ENCODE data around the gene CAPS. TPM values are rescaled to one million over a fixed set of nuclear protein-coding genes. Genes with fewer than 3 reads are reported as not detected.

Gene CAPS
- total RNA-seq, 1 experiment from 2014 or later, result 2.3 TPM

DNA sequence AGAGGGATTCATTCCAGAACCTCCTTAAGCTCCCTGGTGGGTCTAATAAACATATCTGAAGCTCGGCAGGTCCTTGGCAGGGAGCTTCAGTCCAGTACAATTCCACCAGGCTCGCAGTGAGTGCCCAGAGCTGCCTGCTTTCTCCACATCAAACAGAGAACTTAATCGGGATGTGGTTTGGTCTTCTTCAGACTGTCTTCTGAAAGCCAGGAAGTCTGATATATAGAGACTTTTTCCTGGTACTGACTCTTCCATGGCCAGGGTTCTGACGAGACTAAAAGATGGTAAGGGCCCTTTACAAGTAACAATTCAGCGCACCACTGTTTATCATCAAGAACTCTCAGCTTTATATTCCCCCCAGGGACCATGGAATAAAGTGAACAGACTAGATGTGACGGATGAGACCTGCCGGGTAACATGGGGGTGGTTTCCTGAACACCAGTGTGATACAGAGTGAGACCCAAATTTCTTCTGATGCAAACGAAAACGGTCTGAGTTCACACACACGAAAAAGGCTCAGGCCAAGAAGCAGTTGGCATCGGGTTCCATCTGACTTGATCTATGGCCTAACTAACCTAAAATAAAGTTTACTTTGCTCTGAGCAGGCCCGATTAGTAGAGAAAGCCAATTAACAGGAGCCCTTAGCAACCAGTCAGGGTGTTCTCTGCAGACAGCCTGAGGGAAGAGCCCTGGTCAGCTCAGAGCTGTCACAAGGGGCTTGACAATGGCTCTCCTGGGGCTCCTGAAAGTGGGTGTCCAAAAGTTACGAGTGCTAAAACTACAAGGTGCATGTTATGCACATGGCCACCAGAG lies 34.9 kb downstream of the CAPS start:
- no peaks in the 10 kb centered on the region for H3K9me3 ChIP-seq (ENCODE audit: control insufficient read depth, low read depth, low read length)
- no CpG with 5 or more reads among the region's 13 CpGs for WGBS (ENCODE audit: extremely low coverage, insufficient read length, low lambda C conversion rate)
- H4K20me1 ChIP-seq (ENCODE audit: control insufficient read depth, insufficient read depth, insufficient read length), result no peaks in the 10 kb centered on the region
- no peak overlapping the region for H3T11ph ChIP-seq (ENCODE audit: low read length)
- no peak overlapping the region for H4K8ac ChIP-seq (replicated peaks; ENCODE audit: insufficient read length, low read depth, low read length)
- no peak overlapping the region for H2BK15ac ChIP-seq (ENCODE audit: low read depth, low read length)
- peaks cover 1% of the 10 kb centered on the region for H3K27me3 Mint-ChIP-seq (ENCODE audit: low read depth)
- H3K23me2 ChIP-seq (ENCODE audit: insufficient read length, low read depth, low read length, poor library complexity, severe bottlenecking), result no peaks in the 10 kb centered on the region
- no peak overlapping the region for H2AK5ac ChIP-seq (ENCODE audit: insufficient read length, low read length)
- H3K23ac ChIP-seq (ENCODE audit: insufficient read length, low read depth, low read length), result no peak overlapping the region
- peak overlapping the region in 2 of 3 experiments; percentile 53 to 65; a peak in 3 of 7 replicates for H3K27ac Mint-ChIP-seq
- peaks cover 26% of the 10 kb centered on the region for H3K4me1 ChIP-seq (ENCODE audit: insufficient read depth, low read length)
- no peak overlapping the region for H3K4me2 ChIP-seq (ENCODE audit: insufficient read depth, insufficient read length, low read length)
- no peak overlapping the region for H4K91ac ChIP-seq (ENCODE audit: insufficient read length, low read depth, low read length)
- H4K5ac ChIP-seq (ENCODE audit: insufficient read length, low read depth, low read length), result no peak overlapping the region
- no peak overlapping the region for H2AFZ ChIP-seq (ENCODE audit: low read length)
- H3K9ac ChIP-seq (ENCODE audit: extremely low read depth, insufficient read length, low read length), result no peak overlapping the region
- no peak overlapping the region for H2BK12ac ChIP-seq (ENCODE audit: insufficient read length, low read depth, low read length)
- no peak overlapping the region for H2BK5ac ChIP-seq (ENCODE audit: insufficient read length, low read length)
- peaks cover 10% of the 10 kb centered on the region for H3K79me1 ChIP-seq (ENCODE audit: insufficient read depth, low read depth, low read length, poor library complexity, severe bottlenecking)
- no peaks in the 10 kb centered on the region for H3K27me3 ChIP-seq (ENCODE audit: insufficient read depth, low read length)
- no peak overlapping the region for H2BK20ac ChIP-seq (ENCODE audit: low read depth, low read length, poor library complexity, severe bottlenecking)
- H3K4ac ChIP-seq (ENCODE audit: low read depth, low read length), result no peak overlapping the region
- H3K27ac ChIP-seq (ENCODE audit: insufficient read length, low read depth, low read length), result no peak overlapping the region
- H3K18ac ChIP-seq (ENCODE audit: insufficient read length, low read depth, low read length), result no peak overlapping the region
- peaks cover 8 to 20% (median 13%) of the 10 kb centered on the region in 3 experiments for H3K36me3 Mint-ChIP-seq (ENCODE audit: insufficient read depth in 1 of 3, low read depth in 3 of 3)
- no peak overlapping the region for H3K56ac ChIP-seq (ENCODE audit: insufficient read length, low read depth, low read length)
- peaks cover 3% of the 10 kb centered on the region; the same call in 1 of the 2 replicates for H3K79me2 ChIP-seq (ENCODE audit: insufficient read depth, low read length)
- no peak for DNase-seq
- H2BK120ac ChIP-seq (ENCODE audit: low read depth, low read length, poor library complexity, severe bottlenecking), result no peak overlapping the region
- no peaks in the 10 kb centered on the region for H3K9me3 Mint-ChIP-seq
- H3K4me1 Mint-ChIP-seq, result peaks cover 67 to 73% of the 10 kb centered on the region in 2 experiments
- H3K14ac ChIP-seq (ENCODE audit: insufficient read depth, low read length), result no peak overlapping the region
- H3K4me3 Mint-ChIP-seq, result peak overlapping the region in 1 of 2 experiments; percentile 11; a peak in 1 of 5 replicates
- TF ChIP-seq, protein P1, sequence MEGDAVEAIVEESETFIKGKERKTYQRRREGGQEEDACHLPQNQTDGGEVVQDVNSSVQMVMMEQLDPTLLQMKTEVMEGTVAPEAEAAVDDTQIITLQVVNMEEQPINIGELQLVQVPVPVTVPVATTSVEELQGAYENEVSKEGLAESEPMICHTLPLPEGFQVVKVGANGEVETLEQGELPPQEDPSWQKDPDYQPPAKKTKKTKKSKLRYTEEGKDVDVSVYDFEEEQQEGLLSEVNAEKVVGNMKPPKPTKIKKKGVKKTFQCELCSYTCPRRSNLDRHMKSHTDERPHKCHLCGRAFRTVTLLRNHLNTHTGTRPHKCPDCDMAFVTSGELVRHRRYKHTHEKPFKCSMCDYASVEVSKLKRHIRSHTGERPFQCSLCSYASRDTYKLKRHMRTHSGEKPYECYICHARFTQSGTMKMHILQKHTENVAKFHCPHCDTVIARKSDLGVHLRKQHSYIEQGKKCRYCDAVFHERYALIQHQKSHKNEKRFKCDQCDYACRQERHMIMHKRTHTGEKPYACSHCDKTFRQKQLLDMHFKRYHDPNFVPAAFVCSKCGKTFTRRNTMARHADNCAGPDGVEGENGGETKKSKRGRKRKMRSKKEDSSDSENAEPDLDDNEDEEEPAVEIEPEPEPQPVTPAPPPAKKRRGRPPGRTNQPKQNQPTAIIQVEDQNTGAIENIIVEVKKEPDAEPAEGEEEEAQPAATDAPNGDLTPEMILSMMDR (conservative IDR thresholded peaks at IDR 0.05), result no peak
